ENCODE results near the gene PRKCA. TPM values are rescaled to one million over a fixed set of nuclear protein-coding genes. Genes with fewer than 3 reads are reported as not detected.

PRKCA gene
- total and polyA plus RNA-seq, 2 of the 13 experiments (the other 11 are each of a cell fraction or from before 2014, with no cell fraction given): 18.5 to 21.5 TPM

- no peak for TF ChIP-seq DR1 (CRISPR knock-in tag; IDR thresholded peaks at IDR 0.05)
- TF ChIP-seq ZNF775 (CRISPR knock-in tag; IDR thresholded peaks at IDR 0.05; ENCODE audit: borderline replicate concordance): no peak
- TF ChIP-seq ISL2 (CRISPR knock-in tag; IDR thresholded peaks at IDR 0.05): no peak
- no peak for TF ChIP-seq ZNF549 (CRISPR knock-in tag; IDR thresholded peaks at IDR 0.05)
- no TSS peak for BruUV-seq (replicated peaks)
- FAIRE-seq (no peak), DNase-seq (ENCODE audit: low spot score) (no peak), ATAC-seq (no peak)
- ChIA-PET CTCF (ENCODE audit: low intra/inter-chr PET ratio, low total read pairs) (no interaction called here), POLR2A (no interaction called here)
- Histone ChIP-seq H3K36me3 (replicated peaks in 1 of 2; ENCODE audit: control insufficient read depth in 1 of 2, insufficient read depth in 2 of 2, low read length in 2 of 2) (no peaks in the 10 kb centered on the region), H3K4me2 (ENCODE audit: low read depth, low read length) (no peak overlapping the region), H3K27ac (ENCODE audit: extremely low read length, insufficient read depth, low read length) (no peak overlapping the region), H2AFZ (ENCODE audit: low read length) (no peak overlapping the region), H3K79me2 (ENCODE audit: insufficient read depth, low read length) (no peaks in the 10 kb centered on the region), H3K27me3 (ENCODE audit: control insufficient read depth in 1 of 2, insufficient read depth in 2 of 2, low read length in 2 of 2) (no peaks in the 10 kb centered on the region), H3K4me3 (replicated peaks in 1 of 3; ENCODE audit: insufficient read depth in 1 of 3, low read depth in 2 of 3, low read length in 3 of 3) (no peak overlapping the region), H3K4me1 (ENCODE audit: insufficient read depth, low read length) (no peaks in the 10 kb centered on the region), H3K9me3 (ENCODE audit: low read length) (no peaks in the 10 kb centered on the region), H3K9ac (ENCODE audit: insufficient read depth, low read depth, low read length) (no peak overlapping the region), H4K20me1 (ENCODE audit: insufficient read depth, low read length) (no peaks in the 10 kb centered on the region)
- intact Hi-C loops (cut with micrococcal nuclease; ENCODE audit: unreplicated experiment) (no loop called here), in situ Hi-C loops (cut with HindIII; ENCODE audit: extremely low pct_ligation_motif_present, low pct_unique_long_range_greater_than_20kb) (loop anchor here (5.0 kb wide), 1 partner anchor 418 kb away; no protein-coding TSS in a partner anchor)
- WGBS (ENCODE audit: low lambda C conversion rate): 99% methylated on average over 3 of the region's 3 CpGs
Measured at GRCh38 chr17:66670206-66670605, 367.8 kb downstream of the PRKCA start.

GRCh38 chr17:66671156-66671555 is 368.7 kb downstream of the PRKCA start:
- no peak for ATAC-seq
- no peak for FAIRE-seq
- H3K4me3 ChIP-seq (replicated peaks in 1 of 3; ENCODE audit: insufficient read depth in 1 of 3, low read depth in 2 of 3, low read length in 3 of 3): no peak overlapping the region
- no peak for DNase-seq (ENCODE audit: low spot score)
- in situ Hi-C loops (cut with HindIII; ENCODE audit: extremely low pct_ligation_motif_present, low pct_unique_long_range_greater_than_20kb) (loop anchor here (5.0 kb wide), 1 partner anchor 419 kb away; no protein-coding TSS in a partner anchor), intact Hi-C loops (cut with micrococcal nuclease; ENCODE audit: unreplicated experiment) (no loop called here)
- no peaks in the 10 kb centered on the region for H3K27me3 ChIP-seq (ENCODE audit: control insufficient read depth in 1 of 2, insufficient read depth in 2 of 2, low read length in 2 of 2)
- BruUV-seq (replicated peaks): no TSS peak
- H4K20me1 ChIP-seq (ENCODE audit: insufficient read depth, low read length): no peaks in the 10 kb centered on the region
- TF ChIP-seq RBFOX2 (IDR thresholded peaks at IDR 0.05; ENCODE audit: low read depth, low read length): no peak
- no peak for TF ChIP-seq NBN (conservative IDR thresholded peaks at IDR 0.05)
- no peak for TF ChIP-seq SIN3B (IDR thresholded peaks at IDR 0.05; ENCODE audit: low read length)
- no peak for TF ChIP-seq HMGA1 (CRISPR knock-in tag; conservative IDR thresholded peaks at IDR 0.05)
- TF ChIP-seq XBP1 (CRISPR knock-in tag; IDR thresholded peaks at IDR 0.05): no peak
- TF ChIP-seq POLR2G (IDR thresholded peaks at IDR 0.05; ENCODE audit: low read depth, low read length): no peak
- H3K9me3 ChIP-seq (ENCODE audit: low read length): no peaks in the 10 kb centered on the region
- no peak overlapping the region for H3K9ac ChIP-seq (ENCODE audit: insufficient read depth, low read depth, low read length)
- H3K36me3 ChIP-seq (replicated peaks in 1 of 2; ENCODE audit: control insufficient read depth in 1 of 2, insufficient read depth in 2 of 2, low read length in 2 of 2): no peaks in the 10 kb centered on the region
- peaks cover under 1% of the 10 kb centered on the region; the same call in 1 of the 2 replicates for H3K4me1 ChIP-seq (ENCODE audit: insufficient read depth, low read length)
- H2AFZ ChIP-seq (ENCODE audit: low read length): no peak overlapping the region
- 93% methylated on average over 6 of the region's 6 CpGs for WGBS (ENCODE audit: low lambda C conversion rate)
- H3K79me2 ChIP-seq (ENCODE audit: insufficient read depth, low read length): no peaks in the 10 kb centered on the region
- ChIA-PET POLR2A (no interaction called here), CTCF (ENCODE audit: low intra/inter-chr PET ratio, low total read pairs) (interaction anchor here (2.1 kb wide), 1 partner anchor 416 kb away, joined by 4 read pairs; no protein-coding TSS in a partner anchor)
- H3K27ac ChIP-seq (ENCODE audit: extremely low read length, insufficient read depth, low read length): no peak overlapping the region
- H3K4me2 ChIP-seq (ENCODE audit: low read depth, low read length): no peak overlapping the region

All from HepG2 (cell line).